ENCODE measurements around the gene HSD17B12. TPM values are rescaled to one million over a fixed set of nuclear protein-coding genes. Genes with fewer than 3 reads are reported as not detected.

HSD17B12 gene
- total RNA-seq, 1 donor = 76.5 TPM

DNA sequence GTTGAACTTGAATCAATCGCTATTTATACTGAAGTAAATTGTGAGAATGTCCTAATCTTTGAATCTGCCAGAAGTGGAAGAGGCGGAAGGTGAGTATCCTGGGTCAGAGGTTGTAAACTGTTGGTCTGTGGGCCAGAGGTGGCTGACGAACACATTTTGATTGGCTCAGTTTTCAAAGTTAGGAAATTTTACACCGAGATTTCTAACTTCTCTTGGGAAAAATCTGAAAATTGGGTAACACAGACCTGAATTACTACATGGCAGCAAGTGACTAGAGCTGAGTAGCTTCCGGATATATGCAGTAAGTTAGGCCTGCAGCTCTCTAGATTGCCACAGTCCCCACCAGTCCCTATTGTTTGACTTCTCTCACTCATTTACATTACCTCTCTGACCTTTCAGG, 143.3 kb downstream of the HSD17B12 start:
- DNase-seq (ENCODE audit: low read depth) = no peak
- no peak overlapping the region for H3K4me3 ChIP-seq (ENCODE audit: low read depth, low read length)
- TF ChIP-seq, protein P1, sequence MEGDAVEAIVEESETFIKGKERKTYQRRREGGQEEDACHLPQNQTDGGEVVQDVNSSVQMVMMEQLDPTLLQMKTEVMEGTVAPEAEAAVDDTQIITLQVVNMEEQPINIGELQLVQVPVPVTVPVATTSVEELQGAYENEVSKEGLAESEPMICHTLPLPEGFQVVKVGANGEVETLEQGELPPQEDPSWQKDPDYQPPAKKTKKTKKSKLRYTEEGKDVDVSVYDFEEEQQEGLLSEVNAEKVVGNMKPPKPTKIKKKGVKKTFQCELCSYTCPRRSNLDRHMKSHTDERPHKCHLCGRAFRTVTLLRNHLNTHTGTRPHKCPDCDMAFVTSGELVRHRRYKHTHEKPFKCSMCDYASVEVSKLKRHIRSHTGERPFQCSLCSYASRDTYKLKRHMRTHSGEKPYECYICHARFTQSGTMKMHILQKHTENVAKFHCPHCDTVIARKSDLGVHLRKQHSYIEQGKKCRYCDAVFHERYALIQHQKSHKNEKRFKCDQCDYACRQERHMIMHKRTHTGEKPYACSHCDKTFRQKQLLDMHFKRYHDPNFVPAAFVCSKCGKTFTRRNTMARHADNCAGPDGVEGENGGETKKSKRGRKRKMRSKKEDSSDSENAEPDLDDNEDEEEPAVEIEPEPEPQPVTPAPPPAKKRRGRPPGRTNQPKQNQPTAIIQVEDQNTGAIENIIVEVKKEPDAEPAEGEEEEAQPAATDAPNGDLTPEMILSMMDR (IDR thresholded peaks at IDR 0.05; ENCODE audit: insufficient read depth, low read length) = no peak

DNA sequence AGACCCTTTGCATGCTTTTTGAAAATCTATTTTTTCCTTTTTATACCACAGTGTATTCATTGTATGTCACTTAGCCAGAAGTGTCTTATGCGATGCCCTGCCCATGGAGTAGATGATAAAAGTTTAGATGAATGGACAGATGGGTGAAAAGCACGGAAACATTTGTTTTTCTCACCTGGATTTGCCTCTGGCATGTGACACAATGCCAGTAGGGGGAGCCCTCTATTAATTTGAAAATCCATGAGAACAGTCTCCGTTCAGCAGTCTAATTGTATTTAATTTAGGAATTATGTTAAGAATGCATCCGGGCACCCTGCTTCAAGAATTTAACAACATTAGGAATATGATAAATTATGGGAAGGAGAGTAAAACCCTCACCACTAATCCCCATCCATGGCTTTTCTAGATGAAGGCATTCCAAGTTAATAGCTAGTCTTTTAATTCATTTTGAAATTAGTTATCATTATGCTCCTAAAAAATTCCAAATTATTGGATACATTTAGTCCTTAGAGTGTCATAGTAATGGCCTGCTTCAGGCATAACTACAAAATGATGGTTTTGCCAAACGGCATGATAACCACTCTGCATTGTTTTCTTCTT, 144.8 kb downstream of the HSD17B12 start:
- DNase-seq (ENCODE audit: low read depth) = peak; percentile 52
- TF ChIP-seq, protein P1 (IDR thresholded peaks at IDR 0.05; ENCODE audit: insufficient read depth, low read length) = peak; percentile 74

DNA sequence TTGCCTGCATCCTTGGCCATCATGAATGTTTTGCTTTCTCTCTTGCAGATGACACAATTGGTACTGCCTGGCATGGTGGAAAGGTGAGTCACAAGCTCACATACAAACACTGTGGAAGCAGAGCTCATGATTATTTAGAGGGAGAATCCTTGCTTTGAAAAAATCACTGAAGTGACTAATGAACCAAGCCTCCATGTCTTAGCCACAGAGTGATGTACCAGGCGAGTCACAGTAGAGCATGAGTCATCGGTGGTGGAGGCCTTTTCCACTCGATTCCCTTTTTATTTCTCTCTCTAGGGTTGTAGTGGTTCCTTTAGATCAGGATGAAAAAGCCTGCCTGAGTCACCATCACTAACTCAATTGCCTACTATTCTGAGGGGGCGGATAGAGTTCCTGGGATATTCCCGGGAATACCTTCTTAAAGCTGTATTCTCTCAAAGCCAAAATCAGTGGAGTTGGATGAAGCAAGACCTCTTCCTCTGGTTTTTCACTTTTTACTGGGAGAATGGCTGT, 150.4 kb downstream of the HSD17B12 start:
- peak; percentile 98 for DNase-seq (ENCODE audit: low read depth)
- no peak overlapping the region for H3K4me3 ChIP-seq (ENCODE audit: low read depth, low read length)
- TF ChIP-seq, protein P1 (IDR thresholded peaks at IDR 0.05; ENCODE audit: insufficient read depth, low read length) = no peak

More for the DNA sequence above, 144.8 kb downstream of the HSD17B12 start:
- no peak overlapping the region for H3K4me3 ChIP-seq (ENCODE audit: low read depth, low read length)

DNA sequence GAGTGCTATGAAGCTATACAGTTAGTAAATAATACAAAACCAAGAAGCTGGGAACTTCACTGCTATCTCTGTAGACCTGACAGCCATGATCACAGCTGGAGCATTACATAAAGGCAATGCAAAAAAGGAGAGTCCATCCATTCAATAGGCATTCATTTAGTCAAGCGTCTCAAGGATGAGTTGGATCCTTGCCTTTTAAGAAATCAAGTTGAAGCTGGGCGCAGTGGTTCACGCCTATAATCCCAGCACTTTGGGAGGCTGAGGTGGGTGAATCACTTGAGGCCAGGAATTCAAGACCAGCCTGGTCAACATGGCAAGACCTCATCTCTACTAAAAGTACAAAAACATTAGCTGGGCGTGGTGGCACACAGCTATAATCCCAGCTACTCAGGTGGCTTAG, 152.0 kb downstream of the HSD17B12 start:
- TF ChIP-seq, protein P1 (IDR thresholded peaks at IDR 0.05; ENCODE audit: insufficient read depth, low read length) = no peak
- no peak for DNase-seq (ENCODE audit: low read depth)
- no peak overlapping the region for H3K4me3 ChIP-seq (ENCODE audit: low read depth, low read length)

DNA sequence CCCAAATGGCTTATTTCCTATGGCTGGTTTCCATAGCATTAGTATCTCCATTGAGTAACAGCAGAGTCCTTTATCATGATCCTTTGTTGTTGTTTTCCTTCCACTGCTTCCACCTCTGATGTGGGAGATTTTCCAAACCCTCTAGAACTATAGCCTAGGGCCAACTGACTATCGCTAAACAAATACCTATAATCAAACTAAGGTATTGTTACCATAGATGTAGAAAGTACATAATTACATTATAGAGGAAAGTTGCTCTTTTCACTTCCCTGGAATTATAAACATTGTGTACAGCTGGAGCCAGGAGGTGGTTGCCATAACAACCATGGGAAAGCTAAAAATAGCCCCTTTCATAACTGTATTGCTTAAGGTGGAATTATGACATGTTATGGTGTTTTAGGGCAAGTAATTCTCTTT, 153.1 kb downstream of the HSD17B12 start:
- peak; percentile 70 for DNase-seq (ENCODE audit: low read depth)
- TF ChIP-seq, protein P1 (IDR thresholded peaks at IDR 0.05; ENCODE audit: insufficient read depth, low read length) = no peak
- no peak overlapping the region for H3K4me3 ChIP-seq (ENCODE audit: low read depth, low read length)

DNA sequence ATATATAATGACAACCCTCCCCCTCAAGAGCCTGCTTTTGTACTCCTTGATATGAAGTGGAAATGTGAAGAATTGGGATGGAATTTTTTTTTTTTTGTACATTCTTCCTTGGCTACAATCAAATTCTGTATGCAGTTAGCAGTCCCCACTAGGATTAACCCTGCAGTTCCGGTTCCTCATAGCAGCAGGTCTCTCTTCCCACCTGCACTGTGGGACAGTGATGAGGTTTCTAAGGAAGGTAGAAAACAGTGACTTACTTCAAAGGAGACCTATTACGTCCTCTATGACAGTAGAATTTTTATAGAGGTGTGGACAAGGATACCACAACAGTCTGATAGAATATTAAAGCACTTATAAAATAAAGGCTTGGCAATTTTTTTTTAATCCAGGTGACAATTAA, 153.7 kb downstream of the HSD17B12 start:
- DNase-seq (ENCODE audit: low read depth) = no peak

More for the DNA sequence above, 153.7 kb downstream of the HSD17B12 start:
- TF ChIP-seq, protein P1 (IDR thresholded peaks at IDR 0.05; ENCODE audit: insufficient read depth, low read length) = no peak
- H3K4me3 ChIP-seq (ENCODE audit: low read depth, low read length) = no peak overlapping the region

All from fibroblast of the aortic adventitia (primary cell).